Spinal cord (tissue), 10 donors: ENCODE results near the gene NEMF. TPM values are rescaled to one million over a fixed set of nuclear protein-coding genes. Genes with fewer than 3 reads are reported as not detected.
"Not testable (repeated sequence)": the region's sequence is repeated elsewhere in the genome, so short reads cannot be mapped to it uniquely, and the experiment has no call there.

Experiments used
- DNase-seq, 6 donors: peaks; one replicate each; pipeline versions ENCODE4 v3.0.0 to v3.0.0-alpha.2; 2013 to 2015; ENCODE audit warnings: low spot score in 6 of 6, low read depth in 4 of 6
- H3K27ac ChIP-seq: one replicate; pipeline ENCODE4 v1.5.1; 2013; ENCODE audit warnings: low read depth, low read length, control low read depth
- H3K27me3 ChIP-seq: one replicate; pipeline ENCODE4 v1.6.1; 2013; ENCODE audit warnings: low read length; ENCODE audit not compliant: control insufficient read depth, insufficient read depth
- H3K36me3 ChIP-seq: one replicate; pipeline ENCODE4 v1.6.1; 2013; ENCODE audit warnings: low read length; ENCODE audit not compliant: control insufficient read depth, insufficient read depth
- H3K4me1 ChIP-seq: one replicate; pipeline ENCODE4 v1.6.1; 2013; ENCODE audit warnings: low read length; ENCODE audit not compliant: control insufficient read depth, insufficient read depth
- H3K4me3 ChIP-seq: one replicate; pipeline ENCODE4 v1.5.1; 2013; ENCODE audit warnings: low read depth, low read length, control low read depth
- H3K9me3 ChIP-seq: one replicate; pipeline ENCODE4 v1.6.1; 2013; ENCODE audit warnings: low read length; ENCODE audit not compliant: control insufficient read depth, insufficient read depth
- WGBS: methylation state at CpG from one replicate; pipeline ENCODE4 v1.1.5; 2013; ENCODE audit warnings: missing lambda C conversion rate; ENCODE audit not compliant: insufficient coverage; 5-methylcytosine and 5-hydroxymethylcytosine counted together
- polyA plus RNA-seq, 2 donors: library from polyadenylated mRNA; unstranded; fragments of 120-200 nt; gene quantifications; one replicate each; pipeline ENCODE4 v1.2.1, GENCODE V29; 2013; ENCODE audit not compliant: insufficient read length in 2 of 2
- total RNA-seq, 2 donors: library from RNA; depleted of rRNA in 1 of 2; stranded (reverse); fragments of 120-200 nt in 1 of 2; fragments of >200 nt in 1 of 2; gene quantifications; one replicate each; pipeline versions ENCODE4 v1.2.3 to v1.2.4, GENCODE V29; 2013 to 2014
- donor health status: healthy.

The NEMF gene
- total and polyA plus RNA-seq, 4 donors = 54.5 to 111 (median 84.1) TPM

GRCh38 chr14:49849213-49849847, 3.3 kb downstream of the NEMF start:
- WGBS = no CpG with 5 or more reads among the region's 1 CpG
- Histone ChIP-seq H3K4me3 (no peak overlapping the region), H3K4me1 (peaks cover 9% of the 10 kb centered on the region), H3K27me3 (no peaks in the 10 kb centered on the region), H3K27ac (no peak overlapping the region), H3K9me3 (no peaks in the 10 kb centered on the region), H3K36me3 (peaks cover 22% of the 10 kb centered on the region)
- DNase-seq = no peak

- no peaks in the 10 kb centered on the region for H3K4me1 ChIP-seq
- H3K36me3 ChIP-seq = peaks cover 58% of the 10 kb centered on the region
- DNase-seq = no peak
- no peak overlapping the region for H3K27ac ChIP-seq
- no CpG with 5 or more reads among the region's 2 CpGs for WGBS
- no peak overlapping the region for H3K4me3 ChIP-seq
- no peaks in the 10 kb centered on the region for H3K9me3 ChIP-seq
- H3K27me3 ChIP-seq = no peaks in the 10 kb centered on the region
These were observed 23.9 kb downstream of the NEMF start for GRCh38 chr14:49828640-49829039.

- no peak overlapping the region for H3K4me3 ChIP-seq
- peaks cover 2% of the 10 kb centered on the region for H3K9me3 ChIP-seq
- H3K27ac ChIP-seq = no peak overlapping the region
- WGBS = 97% methylated on average over 11 of the region's 12 CpGs
- H3K36me3 ChIP-seq = peaks cover 52% of the 10 kb centered on the region
- no peaks in the 10 kb centered on the region for H3K27me3 ChIP-seq
- DNase-seq = no peak
- H3K4me1 ChIP-seq = no peaks in the 10 kb centered on the region
These were observed 32.4 kb downstream of the NEMF start for GRCh38 chr14:49820176-49820575.

DNA sequence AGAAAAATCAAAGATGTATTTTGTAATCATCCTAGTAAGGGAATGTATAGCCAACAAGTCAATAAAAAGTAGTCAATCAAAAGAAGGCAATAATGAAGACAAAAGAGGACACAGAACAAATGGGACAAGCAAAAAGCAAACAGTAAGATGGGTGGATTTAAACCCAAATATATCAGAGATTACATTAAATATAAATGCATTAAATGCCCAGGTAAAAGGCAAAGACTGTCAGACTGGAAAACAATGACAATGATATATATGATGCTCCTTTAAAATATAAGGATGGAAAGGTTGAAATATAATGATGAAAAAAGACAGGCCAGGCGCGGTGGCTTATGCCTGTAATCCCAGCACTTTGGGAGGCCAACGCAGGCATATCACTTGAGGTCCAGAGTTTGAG, 35.7 kb downstream of the NEMF start:
- Histone ChIP-seq H3K27ac (no peak overlapping the region), H3K36me3 (peaks cover 48% of the 10 kb centered on the region)

DNA sequence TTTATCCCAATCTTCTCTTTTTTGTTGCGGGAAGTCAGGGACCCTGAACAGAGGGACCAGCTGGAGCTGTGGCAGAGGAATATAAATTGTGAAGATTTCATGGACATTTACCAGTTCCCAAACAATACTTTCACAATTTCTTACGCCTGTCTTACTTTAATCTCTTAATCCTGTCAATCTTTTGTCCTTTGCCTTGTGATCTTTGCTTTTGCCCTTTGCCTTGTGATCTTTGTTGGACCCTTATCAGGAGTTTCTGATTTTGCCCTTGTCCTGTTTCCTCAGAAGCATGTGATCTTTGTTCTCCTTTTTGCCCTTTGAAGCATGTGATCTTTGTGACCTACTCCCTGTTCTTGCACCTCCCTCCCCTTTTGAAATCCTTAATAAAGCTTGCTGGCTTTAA, 36.5 kb downstream of the NEMF start:
- H3K36me3 ChIP-seq = peaks cover 48% of the 10 kb centered on the region
- not testable (repeated sequence) for H3K27ac ChIP-seq, H3K4me3 ChIP-seq, H3K9me3 ChIP-seq, H3K4me1 ChIP-seq, DNase-seq, H3K27me3 ChIP-seq
- 100% methylated on average over 1 of the region's 2 CpGs for WGBS

More for the DNA sequence above, 35.7 kb downstream of the NEMF start:
- H3K4me1 ChIP-seq = no peaks in the 10 kb centered on the region
- 100% methylated on average over 3 of the region's 3 CpGs for WGBS
- peaks cover 2% of the 10 kb centered on the region for H3K9me3 ChIP-seq
- H3K27me3 ChIP-seq = no peaks in the 10 kb centered on the region
- no peak for DNase-seq
- no peak overlapping the region for H3K4me3 ChIP-seq

- no peaks in the 10 kb centered on the region for H3K4me1 ChIP-seq
- H3K27ac ChIP-seq = no peak overlapping the region
- no CpG with 5 or more reads among the region's 1 CpG for WGBS
- no peak overlapping the region for H3K4me3 ChIP-seq
- H3K27me3 ChIP-seq = no peaks in the 10 kb centered on the region
- peaks cover 37% of the 10 kb centered on the region for H3K36me3 ChIP-seq
- H3K9me3 ChIP-seq = no peaks in the 10 kb centered on the region
- no peak for DNase-seq
These were observed 43.8 kb downstream of the NEMF start for GRCh38 chr14:49808780-49809179.

- WGBS = no CpG with 5 or more reads among the region's 2 CpGs
- H3K27ac ChIP-seq = no peak overlapping the region
- H3K4me3 ChIP-seq = no peak overlapping the region
- no peaks in the 10 kb centered on the region for H3K27me3 ChIP-seq
- no peaks in the 10 kb centered on the region for H3K4me1 ChIP-seq
- peaks cover 41% of the 10 kb centered on the region for H3K36me3 ChIP-seq
- no peak for DNase-seq
- H3K9me3 ChIP-seq = no peaks in the 10 kb centered on the region
These were observed 56.6 kb downstream of the NEMF start for GRCh38 chr14:49796025-49796424.

GRCh38 chr14:49792618-49793017, 60.0 kb downstream of the NEMF start:
- DNase-seq = no peak
- peaks cover 48% of the 10 kb centered on the region for H3K36me3 ChIP-seq
- H3K27ac ChIP-seq = no peak overlapping the region
- no peaks in the 10 kb centered on the region for H3K4me1 ChIP-seq
- no CpG with 5 or more reads among the region's 1 CpG for whole genome bisulfite sequencing
- H3K9me3 ChIP-seq = no peaks in the 10 kb centered on the region
- no peak overlapping the region for H3K4me3 ChIP-seq
- H3K27me3 ChIP-seq = no peaks in the 10 kb centered on the region

- H3K27me3 ChIP-seq = no peaks in the 10 kb centered on the region
- H3K9me3 ChIP-seq = no peaks in the 10 kb centered on the region
- peaks cover 34% of the 10 kb centered on the region for H3K36me3 ChIP-seq
- no peak for DNase-seq
- H3K27ac ChIP-seq = no peak overlapping the region
- no peaks in the 10 kb centered on the region for H3K4me1 ChIP-seq
- WGBS = no CpG with 5 or more reads among the region's 2 CpGs
- H3K4me3 ChIP-seq = no peak overlapping the region
These were observed 66.3 kb downstream of the NEMF start for GRCh38 chr14:49786315-49786714.

- no peak overlapping the region for H3K4me3 ChIP-seq
- WGBS = no CpG with 5 or more reads among the region's 3 CpGs
- H3K27ac ChIP-seq = no peak overlapping the region
- DNase-seq = no peak
- H3K4me1 ChIP-seq = no peaks in the 10 kb centered on the region
- no peaks in the 10 kb centered on the region for H3K27me3 ChIP-seq
- peaks cover 27% of the 10 kb centered on the region for H3K36me3 ChIP-seq
- H3K9me3 ChIP-seq = no peaks in the 10 kb centered on the region
These were observed 69.1 kb downstream of the NEMF start for GRCh38 chr14:49783394-49784014.
